Activated naive CD4-positive, alpha-beta T cell treated with anti-CD3 and anti-CD28 coated beads, Interleukin-2, amount 50 U/mL, for 72 hours (primary cell): Measurements from ENCODE around the gene COL26A1. TPM values are rescaled to one million over a fixed set of nuclear protein-coding genes. Genes with fewer than 3 reads are reported as not detected.
A peak's percentile ranks its signal among the peaks of the same experiment; 100 is the strongest.

Source experiments
- ATAC-seq, 2 donors: fragments of 150-1000 bp; cut with Tn5 transposase; 2 replicates each; pipeline ENCODE4 v1.10.0; 2021; ENCODE audit warnings: mild to moderate bottlenecking in 2 of 2, moderate library complexity in 2 of 2
- DNase-seq, 2 donors: peaks; one replicate each; pipeline ENCODE4 v3.0.0; 2021 to 2022; ENCODE audit warnings: low spot score in 2 of 2
- H3K27ac Mint-ChIP-seq, 2 donors: one replicate each; pipeline ENCODE4 v1.8.0; 2022; ENCODE audit warnings: mild to moderate bottlenecking in 2 of 2, mixed read lengths in 2 of 2
- H3K36me3 Mint-ChIP-seq, 2 donors: one replicate each; pipeline ENCODE4 v1.8.0; 2022; ENCODE audit warnings: mixed read lengths in 2 of 2
- H3K9me3 Mint-ChIP-seq, 2 donors: one replicate each; pipeline ENCODE4 v1.8.0; 2022; ENCODE audit warnings: mixed read lengths in 2 of 2
- total RNA-seq, 2 donors: library from RNA; stranded (reverse); gene quantifications; one replicate each; pipeline ENCODE4 v1.2.3, GENCODE V29; 2022

The COL26A1 gene
- total RNA-seq, 2 donors from 2014 or later: not detected

DNA sequence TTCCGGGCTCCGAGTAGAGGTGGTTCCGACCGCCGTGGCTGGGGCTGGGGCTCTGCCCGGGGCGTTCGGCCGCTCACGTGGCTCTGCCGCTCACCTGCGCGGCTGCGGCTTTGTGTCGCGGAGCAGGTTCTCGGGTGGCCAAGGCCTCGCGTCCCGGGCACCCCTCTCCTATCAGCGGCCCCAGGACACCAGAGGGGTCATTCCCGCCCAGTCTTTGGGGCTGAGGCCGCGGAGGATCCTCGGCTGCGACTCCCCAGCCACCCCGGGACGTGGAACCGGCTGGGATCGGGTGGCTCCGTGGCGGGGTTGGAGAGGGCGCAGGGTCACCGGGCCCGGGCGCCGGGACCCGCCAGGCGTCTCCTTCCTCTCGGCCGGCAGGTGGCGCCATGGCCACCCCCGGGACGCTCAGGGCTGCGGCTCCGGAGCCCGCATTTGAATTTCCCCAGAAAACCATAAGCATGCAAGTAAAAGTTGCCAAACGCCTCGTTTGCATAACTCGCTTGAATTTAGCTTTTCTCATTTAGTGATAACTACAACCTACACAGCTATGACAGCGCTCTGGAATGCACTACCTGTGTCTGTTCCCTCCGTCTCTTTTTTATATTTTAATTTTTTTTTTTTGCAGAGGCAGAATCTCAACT lies 1.2 kb downstream of the COL26A1 start:
- Mint-ChIP-seq H3K9me3 (no peaks in the 10 kb centered on the region), H3K36me3 (no peaks in the 10 kb centered on the region)
- peak; percentile 94 to 98 for ATAC-seq

DNA sequence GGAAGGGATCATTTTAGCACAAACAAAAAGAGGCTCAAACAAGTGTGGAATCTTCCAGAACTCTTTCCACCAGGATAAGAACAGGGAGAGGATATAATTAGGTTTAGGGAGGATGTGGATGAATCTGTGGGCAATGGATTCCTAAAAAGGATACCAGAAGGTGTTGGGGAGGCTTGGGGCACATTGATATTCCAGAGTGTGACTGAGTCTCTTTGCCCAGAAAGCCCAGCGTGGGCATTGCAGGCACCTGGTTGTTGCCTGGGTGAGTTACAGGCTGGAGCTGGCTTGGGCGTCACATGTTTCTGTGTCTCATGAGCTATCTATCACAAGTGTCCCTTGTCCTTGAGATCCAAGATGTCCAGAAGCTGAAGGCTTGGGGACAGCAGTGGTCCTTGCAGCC lies 3.3 kb downstream of the COL26A1 start:
- H3K36me3 Mint-ChIP-seq: no peaks in the 10 kb centered on the region
- no peak overlapping the region for H3K27ac Mint-ChIP-seq
- ATAC-seq: no peak
- no peaks in the 10 kb centered on the region for H3K9me3 Mint-ChIP-seq
- no peak for DNase-seq

More for the DNA sequence above, 1.2 kb downstream of the COL26A1 start:
- H3K27ac Mint-ChIP-seq: no peak overlapping the region
- DNase-seq: peak; percentile 61 to 76

DNA sequence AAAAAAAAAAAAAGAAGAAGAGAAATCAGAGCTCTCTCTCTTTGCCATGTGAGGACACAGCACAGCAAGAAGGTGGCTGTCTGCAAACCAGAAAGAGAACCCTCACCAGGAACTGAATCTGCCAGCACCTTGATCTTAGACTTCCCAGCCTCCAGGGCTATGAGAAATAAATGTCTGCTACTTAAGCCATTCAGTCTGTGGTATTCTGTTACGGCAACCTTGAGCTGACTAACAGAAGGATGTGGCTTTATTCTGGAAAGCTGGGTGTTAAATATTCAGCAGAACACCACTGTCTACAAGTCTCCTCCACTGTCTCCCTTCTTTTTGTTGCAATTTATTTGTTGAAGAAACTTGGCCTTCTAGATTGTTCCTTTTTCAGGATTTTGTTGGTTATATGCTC lies 5.0 kb downstream of the COL26A1 start:
- no peak overlapping the region for H3K27ac Mint-ChIP-seq
- ATAC-seq (peak in 1 of 2 donors; percentile 22), DNase-seq (no peak)
- no peaks in the 10 kb centered on the region for H3K9me3 Mint-ChIP-seq
- no peaks in the 10 kb centered on the region for H3K36me3 Mint-ChIP-seq

GRCh38 chr7:101368422-101369165 lies 5.9 kb downstream of the COL26A1 start:
- Mint-ChIP-seq H3K36me3 (no peaks in the 10 kb centered on the region), H3K9me3 (no peaks in the 10 kb centered on the region), H3K27ac (no peak overlapping the region)
- ATAC-seq: no peak
- no peak for DNase-seq

- DNase-seq: no peak
- no peak for ATAC-seq
- H3K9me3 Mint-ChIP-seq: no peaks in the 10 kb centered on the region
- no peaks in the 10 kb centered on the region for H3K36me3 Mint-ChIP-seq
- no peak overlapping the region for H3K27ac Mint-ChIP-seq
These were observed 8.2 kb downstream of the COL26A1 start for GRCh38 chr7:101370836-101371235.

DNA sequence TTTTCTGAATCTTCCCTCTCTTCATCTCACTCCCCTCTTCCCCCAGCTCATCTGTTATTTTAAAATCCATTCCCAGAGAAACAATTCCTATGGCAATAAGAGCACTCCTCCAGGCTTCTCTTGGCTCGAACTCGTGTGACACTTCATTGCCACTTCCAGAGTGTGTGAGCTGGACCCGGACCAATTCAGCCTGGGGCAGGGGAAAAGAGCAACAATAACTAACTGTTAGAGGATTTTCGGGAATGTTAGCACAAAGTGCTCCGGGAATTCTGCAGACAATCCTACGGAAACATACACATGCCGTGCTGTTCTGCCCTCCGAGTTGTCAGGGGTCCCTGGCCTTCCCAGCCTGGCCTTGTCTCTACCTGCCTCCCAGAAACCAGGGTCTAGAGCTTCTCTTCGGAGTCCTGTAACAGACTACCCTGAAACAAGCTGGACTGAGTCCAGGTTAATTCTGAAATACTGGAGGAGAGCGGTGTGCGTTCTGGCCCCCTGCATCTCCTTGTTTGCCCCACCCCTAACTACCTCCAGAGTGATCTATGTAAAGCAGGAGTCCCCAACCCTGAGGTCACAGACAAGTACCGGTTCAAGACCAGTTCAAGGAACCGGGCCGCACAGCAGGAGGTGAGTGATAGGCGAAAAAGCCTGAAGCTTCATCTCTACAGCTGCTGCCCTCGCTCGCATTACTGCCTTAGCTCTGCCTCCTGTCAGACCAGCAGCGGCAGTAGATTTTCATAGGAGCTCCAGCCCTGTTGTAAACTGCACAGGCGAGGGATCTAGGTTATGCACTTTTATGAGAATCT lies 11.3 kb downstream of the COL26A1 start:
- Mint-ChIP-seq H3K27ac (no peak overlapping the region), H3K36me3 (no peaks in the 10 kb centered on the region), H3K9me3 (no peaks in the 10 kb centered on the region)
- ATAC-seq (no peak), DNase-seq (no peak)

DNA sequence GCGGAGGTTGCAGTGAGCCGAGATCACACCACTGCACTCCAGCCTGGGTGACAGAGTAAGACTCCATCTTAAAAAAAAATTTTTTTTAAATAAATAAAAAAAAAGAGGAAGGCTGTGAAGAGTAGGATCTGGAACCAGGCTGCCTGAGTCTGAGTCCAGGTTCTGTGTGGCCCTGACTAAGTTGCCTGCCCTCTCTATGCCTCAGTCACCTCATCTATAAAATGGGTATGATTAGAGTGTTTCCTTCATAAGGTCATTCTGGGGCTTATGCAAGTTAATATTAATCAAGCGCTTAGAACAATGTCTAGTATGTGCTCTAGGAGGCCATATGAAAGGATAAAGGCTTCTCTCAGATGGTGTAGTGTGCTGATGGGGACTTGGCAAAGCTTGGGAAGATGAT lies 12.3 kb downstream of the COL26A1 start:
- Mint-ChIP-seq H3K9me3 (no peaks in the 10 kb centered on the region), H3K27ac (no peak overlapping the region), H3K36me3 (no peaks in the 10 kb centered on the region)
- ATAC-seq: no peak
- DNase-seq: no peak

- Mint-ChIP-seq H3K27ac (no peak overlapping the region), H3K9me3 (peaks cover 0 to 5% of the 10 kb centered on the region in 2 donors), H3K36me3 (no peaks in the 10 kb centered on the region)
- no peak for DNase-seq
- no peak for ATAC-seq
These were observed 13.9 kb downstream of the COL26A1 start for GRCh38 chr7:101376601-101377000.

DNA sequence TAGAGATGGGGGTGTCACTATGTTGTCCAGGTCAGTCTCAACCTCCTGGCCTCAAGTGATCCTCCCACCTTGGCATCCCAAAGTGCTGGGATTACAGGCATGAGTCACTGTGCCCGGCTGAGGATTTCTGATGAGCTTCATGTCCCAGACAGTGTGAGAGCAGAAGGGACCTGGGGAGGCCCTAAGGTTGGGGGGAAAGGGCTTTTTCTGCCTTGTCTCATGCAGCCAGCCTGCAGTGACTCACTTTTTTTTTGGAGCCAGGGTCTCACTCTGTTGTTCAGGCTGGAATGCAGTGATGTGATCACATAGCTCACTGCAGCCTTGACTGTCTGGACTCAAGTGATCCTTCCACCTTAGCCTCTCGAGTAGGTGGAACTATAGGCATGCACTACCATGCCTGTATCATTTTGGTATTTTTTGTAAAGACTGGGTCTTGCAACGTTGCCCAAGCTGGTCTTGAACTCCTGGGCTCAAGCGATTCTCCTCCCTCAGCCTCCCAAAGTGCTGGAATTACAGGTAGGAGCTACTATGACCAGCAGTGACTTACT lies 14.6 kb downstream of the COL26A1 start:
- DNase-seq (no peak), ATAC-seq (no peak)
- H3K27ac Mint-ChIP-seq: no peak overlapping the region
- H3K9me3 Mint-ChIP-seq: peaks cover 0 to 5% of the 10 kb centered on the region in 2 donors
- no peaks in the 10 kb centered on the region for H3K36me3 Mint-ChIP-seq

GRCh38 chr7:101378751-101379174 lies 16.1 kb downstream of the COL26A1 start:
- no peak for ATAC-seq
- Mint-ChIP-seq H3K27ac (no peak overlapping the region), H3K36me3 (no peaks in the 10 kb centered on the region), H3K9me3 (peaks cover 0 to 5% of the 10 kb centered on the region in 2 donors)
- no peak for DNase-seq

DNA sequence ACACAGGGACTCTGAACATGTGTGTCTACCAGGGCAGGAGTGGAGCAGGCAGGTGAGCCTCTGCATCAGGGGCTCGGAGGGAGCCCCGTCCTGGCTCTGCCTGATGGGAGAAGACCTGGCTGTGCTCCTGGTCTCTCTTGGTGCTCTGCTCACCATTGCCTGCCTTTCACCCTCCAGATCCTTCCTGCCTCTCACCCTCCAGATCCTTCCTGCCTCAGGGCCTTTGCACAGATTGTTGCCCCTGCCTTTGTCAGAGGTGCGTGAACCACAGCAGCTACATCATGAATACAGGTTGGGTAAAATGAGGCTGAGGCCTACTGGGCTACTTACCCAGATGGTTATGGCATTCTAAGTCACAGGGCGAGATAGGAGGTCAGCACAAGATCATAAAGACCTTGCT lies 16.6 kb downstream of the COL26A1 start:
- ATAC-seq: no peak
- Mint-ChIP-seq H3K9me3 (peaks cover 0 to 5% of the 10 kb centered on the region in 2 donors), H3K27ac (no peak overlapping the region), H3K36me3 (no peaks in the 10 kb centered on the region)
- DNase-seq: no peak

DNA sequence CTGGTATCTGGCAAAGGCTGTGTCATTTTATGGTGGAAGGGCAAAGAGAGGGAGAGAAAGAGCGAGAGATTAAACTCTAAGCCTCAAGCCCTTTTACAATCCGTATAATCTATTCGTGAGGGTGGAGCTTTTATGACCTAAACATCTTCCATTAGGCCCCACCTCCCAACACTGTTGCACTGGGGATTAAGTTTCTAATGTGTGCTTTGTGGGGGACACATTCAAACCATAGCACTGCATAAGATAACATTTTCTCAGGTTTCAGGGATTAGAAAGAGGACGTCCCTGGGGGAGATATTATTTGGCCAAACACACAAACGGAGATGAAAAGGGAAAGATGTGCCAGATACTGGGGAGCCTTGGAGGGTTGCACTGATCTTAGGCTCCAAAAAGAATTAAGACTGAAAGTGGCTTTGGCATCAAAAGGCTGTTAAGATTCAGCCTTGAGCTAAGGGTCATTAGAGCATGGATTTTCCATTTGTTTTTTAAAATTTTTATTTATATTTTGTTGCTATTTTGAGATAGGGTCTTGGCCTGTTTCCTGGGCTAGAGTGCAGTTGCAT lies 19.0 kb downstream of the COL26A1 start:
- ATAC-seq: no peak
- no peaks in the 10 kb centered on the region for H3K36me3 Mint-ChIP-seq
- DNase-seq: no peak
- no peak overlapping the region for H3K27ac Mint-ChIP-seq
- peaks cover 0 to 5% of the 10 kb centered on the region in 2 donors for H3K9me3 Mint-ChIP-seq

GRCh38 chr7:101382937-101383336 lies 20.3 kb downstream of the COL26A1 start:
- H3K36me3 Mint-ChIP-seq: no peaks in the 10 kb centered on the region
- peaks cover 0 to 5% of the 10 kb centered on the region in 2 donors for H3K9me3 Mint-ChIP-seq
- H3K27ac Mint-ChIP-seq: no peak overlapping the region
- no peak for ATAC-seq
- no peak for DNase-seq

GRCh38 chr7:101386177-101386557 lies 23.5 kb downstream of the COL26A1 start:
- H3K9me3 Mint-ChIP-seq: peaks cover 0 to 3% of the 10 kb centered on the region in 2 donors
- no peak overlapping the region for H3K27ac Mint-ChIP-seq
- ATAC-seq (no peak), DNase-seq (no peak)
- H3K36me3 Mint-ChIP-seq: no peaks in the 10 kb centered on the region

GRCh38 chr7:101386558-101387231 lies 24.0 kb downstream of the COL26A1 start:
- Mint-ChIP-seq H3K36me3 (no peaks in the 10 kb centered on the region), H3K27ac (no peak overlapping the region), H3K9me3 (no peaks in the 10 kb centered on the region)
- ATAC-seq (no peak), DNase-seq (no peak)

GRCh38 chr7:101390901-101391301 lies 28.2 kb downstream of the COL26A1 start:
- peak; percentile 35 to 66 for DNase-seq
- Mint-ChIP-seq H3K9me3 (no peaks in the 10 kb centered on the region), H3K27ac (peak overlapping the region; percentile 33 to 95), H3K36me3 (no peaks in the 10 kb centered on the region)
- peak; percentile 50 to 96 for ATAC-seq
